SJCRH30 (cell line): ENCODE data around the gene DTL. TPM values are rescaled to one million over a fixed set of nuclear protein-coding genes. Genes with fewer than 3 reads are reported as not detected.

Source experiments
- DNase-seq, 2 experiments: peaks; one replicate each; pipeline ENCODE4 v3.0.0-alpha.2; 2015 to 2020
- H3K27ac ChIP-seq: fragments of 250-450 bp; sonication (Bioruptor Pico); 2 replicates; pipeline ENCODE4 v1.5.1; 2020; ENCODE audit warnings: mild to moderate bottlenecking, moderate library complexity
- H3K27me3 ChIP-seq: fragments of 250-450 bp; sonication (Bioruptor Pico); 2 replicates; pipeline ENCODE4 v1.5.1; 2020; ENCODE audit warnings: mild to moderate bottlenecking, moderate library complexity
- H3K36me3 ChIP-seq: fragments of 250-450 bp; sonication (Bioruptor Pico); 2 replicates; pipeline ENCODE4 v1.5.1; 2020; ENCODE audit warnings: mild to moderate bottlenecking, moderate library complexity
- H3K4me1 ChIP-seq: fragments of 250-450 bp; sonication (Bioruptor Pico); 2 replicates; pipeline ENCODE4 v1.5.1; 2020; ENCODE audit warnings: mild to moderate bottlenecking, moderate library complexity
- H3K4me3 ChIP-seq: fragments of 250-450 bp; sonication (Bioruptor Pico); 2 replicates; pipeline ENCODE4 v1.5.1; 2020; ENCODE audit warnings: mild to moderate bottlenecking, moderate library complexity
- H3K9me3 ChIP-seq: fragments of 250-450 bp; sonication (Bioruptor Pico); replicated peaks from 2 replicates; pipeline ENCODE4 v1.5.1; 2020; ENCODE audit warnings: mild to moderate bottlenecking, moderate library complexity
- total RNA-seq: library from RNA; depleted of rRNA; stranded (reverse); fragments of >200 nt; shearing (Covaris generic); gene quantifications from 2 replicates; pipeline ENCODE4 v1.2.3, GENCODE V29; 2014; rRNA removed

Gene DTL
- total RNA-seq, 1 experiment from 2014 or later: 81.8 TPM

DNA sequence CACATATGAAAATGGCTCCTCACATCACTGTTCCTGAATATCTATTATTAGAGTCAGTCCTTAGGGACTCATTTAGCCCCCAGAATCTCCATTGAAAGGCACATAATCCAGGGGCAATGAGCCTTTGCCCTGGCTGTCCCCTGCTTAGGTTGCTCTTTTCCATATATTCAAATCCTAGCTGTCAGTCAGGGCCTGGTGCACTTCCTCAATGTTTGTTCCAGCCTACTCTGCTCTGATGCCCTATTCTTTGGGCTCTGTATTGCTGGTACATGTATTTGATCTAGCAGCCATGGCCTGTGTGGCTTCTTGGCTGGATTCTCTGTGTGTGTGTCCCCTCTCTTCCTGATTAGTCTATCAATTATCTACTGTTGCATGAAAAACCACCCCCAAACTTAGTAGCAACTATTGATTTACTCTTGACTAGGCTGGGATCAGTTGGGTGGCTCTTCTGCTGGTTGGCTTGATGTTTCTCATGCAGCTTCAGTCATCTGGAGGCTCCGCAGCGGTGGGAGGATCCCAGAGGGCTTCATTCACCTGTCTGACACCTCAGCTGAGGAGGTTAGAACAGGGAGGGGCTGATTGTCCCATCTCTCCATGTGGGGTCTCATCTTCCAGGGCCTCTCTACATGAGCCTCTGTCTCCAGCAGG, 107.5 kb downstream of the DTL start:
- Histone ChIP-seq H3K9me3 (no peaks in the 10 kb centered on the region), H3K36me3 (no peaks in the 10 kb centered on the region), H3K4me1 (peaks cover 6% of the 10 kb centered on the region), H3K27me3 (no peaks in the 10 kb centered on the region), H3K4me3 (no peak overlapping the region), H3K27ac (no peak overlapping the region)
- no peak for DNase-seq

DNA sequence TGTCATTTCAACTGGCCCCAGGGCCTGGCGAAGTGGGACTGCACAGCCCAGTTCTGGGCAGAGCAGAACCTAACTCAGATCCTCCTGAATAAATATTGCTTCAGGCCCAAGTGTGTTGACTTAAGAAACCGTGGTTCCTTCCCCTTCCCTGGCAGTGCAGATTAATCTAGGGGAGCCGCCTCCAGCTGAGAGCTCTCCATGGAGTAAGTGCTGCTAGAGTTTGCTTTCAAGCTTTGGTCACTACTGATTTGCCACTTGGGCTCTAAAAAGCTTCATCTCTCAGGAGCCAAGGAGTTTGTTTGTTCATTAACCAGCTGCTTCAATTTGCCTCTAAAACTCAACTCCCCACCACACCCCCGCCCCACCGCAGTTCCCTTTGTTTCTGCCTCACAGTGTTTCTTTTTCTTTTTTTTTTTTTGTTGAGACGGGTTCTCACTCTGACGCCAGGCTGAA, 112.1 kb downstream of the DTL start:
- Histone ChIP-seq H3K27me3 (no peaks in the 10 kb centered on the region), H3K4me1 (no peaks in the 10 kb centered on the region), H3K27ac (no peak overlapping the region), H3K4me3 (no peak overlapping the region), H3K9me3 (no peaks in the 10 kb centered on the region), H3K36me3 (no peaks in the 10 kb centered on the region)
- no peak for DNase-seq

DNA sequence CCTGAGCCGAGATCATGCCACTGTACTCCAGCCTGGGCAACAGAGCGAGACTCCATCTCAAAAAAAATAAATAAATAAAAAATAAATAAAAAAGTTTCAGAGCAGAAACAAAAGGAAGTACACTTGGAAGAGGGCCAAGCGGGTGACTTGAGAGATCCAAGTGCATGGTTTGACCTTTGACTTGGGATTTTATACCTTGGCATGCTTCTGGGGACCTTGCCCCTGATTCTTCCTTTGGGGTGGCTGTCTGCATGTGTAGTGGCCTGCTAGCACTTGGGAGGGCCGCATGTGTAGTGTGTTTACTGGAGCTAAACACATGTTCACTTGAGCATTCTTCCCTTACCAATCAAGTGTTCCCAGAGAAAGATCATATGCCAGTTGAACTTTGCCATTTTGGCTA, 114.0 kb downstream of the DTL start:
- Histone ChIP-seq H3K9me3 (no peaks in the 10 kb centered on the region), H3K27me3 (no peaks in the 10 kb centered on the region), H3K4me3 (no peak overlapping the region), H3K27ac (no peak overlapping the region), H3K4me1 (no peaks in the 10 kb centered on the region), H3K36me3 (no peaks in the 10 kb centered on the region)
- no peak for DNase-seq

DNA sequence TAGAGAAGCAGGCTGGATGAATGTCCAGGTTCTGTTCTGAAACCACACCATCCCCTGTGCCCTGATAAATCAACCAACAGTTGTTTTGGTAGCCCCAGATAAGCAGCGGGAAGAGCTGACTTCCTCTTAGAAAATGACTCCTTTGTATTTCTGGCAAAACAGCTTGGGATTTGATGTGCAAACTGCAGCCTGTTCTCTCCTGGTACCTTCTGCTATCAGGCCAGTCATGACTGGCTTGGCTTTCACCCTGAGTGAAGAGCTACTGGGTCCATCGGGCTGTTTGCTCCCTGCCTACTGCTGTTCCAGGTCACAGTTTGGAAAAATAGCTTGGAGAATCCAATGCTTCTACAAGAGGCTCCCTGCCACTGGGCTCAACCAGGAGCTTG, 116.8 kb downstream of the DTL start:
- no peaks in the 10 kb centered on the region for H3K36me3 ChIP-seq
- H3K4me1 ChIP-seq: no peaks in the 10 kb centered on the region
- H3K27ac ChIP-seq: no peak overlapping the region
- peak in 1 of 2 experiments; percentile 21 for DNase-seq
- no peaks in the 10 kb centered on the region for H3K9me3 ChIP-seq
- H3K27me3 ChIP-seq: no peaks in the 10 kb centered on the region
- H3K4me3 ChIP-seq: no peak overlapping the region

DNA sequence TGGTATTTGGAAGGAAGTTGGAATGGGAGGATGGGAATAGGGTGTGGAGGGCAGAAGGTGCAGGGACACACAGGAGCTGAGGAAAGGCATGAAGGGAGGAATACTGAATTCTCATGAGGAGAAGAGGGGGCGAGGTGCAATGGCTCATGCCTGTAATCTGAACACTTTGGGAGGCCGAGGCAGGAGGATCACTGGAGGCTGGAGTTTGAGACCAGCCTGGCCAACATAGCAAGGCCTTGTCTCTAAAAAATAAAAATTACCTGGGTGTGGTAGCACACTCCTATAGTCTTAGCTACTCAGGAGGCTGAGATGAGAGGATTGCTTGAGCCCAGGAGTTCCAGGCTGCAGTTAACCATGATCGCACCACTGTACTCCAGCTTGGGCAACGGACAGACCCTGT, 117.3 kb downstream of the DTL start:
- DNase-seq: no peak
- H3K4me1 ChIP-seq: no peaks in the 10 kb centered on the region
- H3K27ac ChIP-seq: no peak overlapping the region
- H3K9me3 ChIP-seq: no peaks in the 10 kb centered on the region
- no peak overlapping the region for H3K4me3 ChIP-seq
- H3K36me3 ChIP-seq: no peaks in the 10 kb centered on the region
- H3K27me3 ChIP-seq: no peaks in the 10 kb centered on the region

DNA sequence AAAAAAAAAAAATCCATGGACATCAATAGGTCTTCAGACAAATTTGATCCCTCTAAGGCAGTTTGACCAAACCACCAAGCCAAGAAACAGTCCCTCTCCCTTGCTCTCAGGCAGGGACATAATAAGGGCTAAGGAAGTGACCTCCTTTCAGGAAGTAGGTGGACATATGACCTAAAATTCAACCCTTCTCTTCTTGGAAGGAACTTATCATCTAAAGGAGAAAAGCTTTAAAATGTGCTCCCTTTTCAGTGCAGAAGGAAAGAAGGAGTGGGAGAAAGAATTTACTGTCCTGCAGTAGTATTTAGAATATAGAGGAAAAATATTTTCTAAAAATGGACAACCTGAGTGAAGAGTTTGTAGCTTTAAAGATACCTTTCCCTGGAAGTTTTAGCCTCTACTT, 118.1 kb downstream of the DTL start:
- Histone ChIP-seq H3K27me3 (no peaks in the 10 kb centered on the region), H3K4me3 (no peak overlapping the region), H3K36me3 (no peaks in the 10 kb centered on the region), H3K9me3 (no peaks in the 10 kb centered on the region), H3K4me1 (no peaks in the 10 kb centered on the region), H3K27ac (no peak overlapping the region)
- no peak for DNase-seq

Other genes starting within 250 kb of the DTL start
- 69.6 and 70.0 TPM in 2 replicates for gene LPGAT1, start 205.0 kb upstream of the DTL start, total RNA-seq
- gene INTS7, start 191 bp upstream of the DTL start, total RNA-seq: 41.2 and 43.1 TPM in 2 replicates
- 14.3 and 18.8 TPM in 2 replicates for gene PPP2R5A, start 249.7 kb downstream of the DTL start, total RNA-seq